HepG2 (cell line): ENCODE measurements around the gene QSER1. TPM values are rescaled to one million over a fixed set of nuclear protein-coding genes. Genes with fewer than 3 reads are reported as not detected.

Experiments
- ATAC-seq: fragments of 200-7000 bp; cut with Tn5 transposase; 3 replicates; pipeline ENCODE4 v1.9.1; 2020; ENCODE audit warnings: mild to moderate bottlenecking, moderate library complexity
- Bru-seq: library from RNA; stranded (reverse); fragments of 400-500 nt; gene quantifications from one replicate; lab custom pipeline; 2021; lab: Mats Ljungman, UMichigan
- BruChase-seq, 2 experiments: library from RNA; stranded (reverse); fragments of 400-500 nt; gene quantifications; one replicate each; lab custom pipeline; 2021; lab: Mats Ljungman, UMichigan
- BruUV-seq: library from RNA; stranded (reverse); fragments of 400-500 nt; replicated peaks from 2 replicates; lab custom pipeline; 2021; lab: Mats Ljungman, UMichigan
- CTCF ChIA-PET: fragments of 300-600 bp; formaldehyde crosslinking; extraction: SDS; loops from one replicate; lab custom pipeline; 2021; ENCODE audit warnings: low total read pairs, inconsistent platforms, low intra/inter-chr PET ratio; lab: Yijun Ruan, JAX
- POLR2A ChIA-PET: fragments of 350-600 bp; sonication (Branson Sonifier 250); formaldehyde crosslinking; loops from one replicate; lab custom pipeline; 2020; ENCODE audit warnings: antibody characterized with exemption, inconsistent platforms; lab: Yijun Ruan, JAX
- DNase-seq: peaks from one replicate; pipeline ENCODE4 v3.0.0-alpha.2; 2015; ENCODE audit warnings: low spot score
- FAIRE-seq: peaks from 3 replicates; lab custom pipeline; 2011; peaks lifted over from hg19 to GRCh38; lab: Jason Lieb, UNC
- H2AFZ ChIP-seq: one replicate; pipeline ENCODE4 v1.6.1; 2011; ENCODE audit warnings: low read length, inconsistent platforms
- H3K27ac ChIP-seq: fragments of 300-600 bp; 3 replicates; pipeline ENCODE4 v1.8.0; 2011; ENCODE audit warnings: mixed run types, mild to moderate bottlenecking, mixed read lengths, low read length, inconsistent platforms; ENCODE audit not compliant: insufficient read depth; ENCODE audit errors: extremely low read length
- H3K27me3 ChIP-seq, 2 experiments: fragments of 200-600 bp in 1 of 2; 2 replicates in 1 of 2; 3 replicates in 1 of 2; pipeline versions ENCODE4 v1.6.0 to v1.8.0; 2011; ENCODE audit warnings: low read length in 2 of 2, mild to moderate bottlenecking in 2 of 2, moderate library complexity in 2 of 2, inconsistent platforms in 1 of 2; ENCODE audit not compliant: insufficient read depth in 2 of 2, control insufficient read depth in 1 of 2
- H3K36me3 ChIP-seq, 2 experiments: fragments of 200-600 bp in 1 of 2; replicated peaks in 1 of 2; 2 replicates in 1 of 2; 3 replicates in 1 of 2; pipeline versions ENCODE4 v1.5.1 to v1.8.0; 2011; ENCODE audit warnings: low read length in 2 of 2, inconsistent platforms in 1 of 2; ENCODE audit not compliant: insufficient read depth in 2 of 2, control insufficient read depth in 1 of 2
- H3K4me1 ChIP-seq: 2 replicates; pipeline ENCODE4 v1.5.1; 2012; ENCODE audit warnings: low read length, inconsistent platforms; ENCODE audit not compliant: insufficient read depth
- H3K4me2 ChIP-seq: 2 replicates; pipeline ENCODE4 v1.6.0; 2011; ENCODE audit warnings: low read depth, low read length, inconsistent platforms
- H3K4me3 ChIP-seq, 3 experiments: fragments of 200-600 bp in 1 of 3; sonication (generic), shearing (Covaris generic) in 1 of 3; replicated peaks in 1 of 3; 2 replicates each; pipeline ENCODE4 v1.5.1; 2011 to 2016; ENCODE audit warnings: low read length in 3 of 3, inconsistent platforms in 2 of 3, low read depth in 2 of 3, mild to moderate bottlenecking in 2 of 3, control low read depth in 1 of 3, mixed read lengths in 1 of 3; ENCODE audit not compliant: insufficient read depth in 1 of 3
- H3K79me2 ChIP-seq: one replicate; pipeline ENCODE4 v1.6.1; 2011; ENCODE audit warnings: low read length, inconsistent platforms; ENCODE audit not compliant: insufficient read depth
- H3K9ac ChIP-seq: 2 replicates; pipeline ENCODE4 v1.6.0; 2011; ENCODE audit warnings: mild to moderate bottlenecking, low read depth, low read length, inconsistent platforms; ENCODE audit not compliant: insufficient read depth
- H3K9me3 ChIP-seq: 2 replicates; pipeline ENCODE4 v1.5.1; 2012; ENCODE audit warnings: mild to moderate bottlenecking, low read length
- H4K20me1 ChIP-seq: 2 replicates; pipeline ENCODE4 v1.6.0; 2011; ENCODE audit warnings: inconsistent platforms, mild to moderate bottlenecking, low read length, moderate library complexity; ENCODE audit not compliant: insufficient read depth
- CENPX ChIP-seq: sonication (generic); formaldehyde crosslinking; IDR thresholded peaks from 2 replicates; pipeline ENCODE4 v1.9.0; 2021; ENCODE audit warnings: mild to moderate bottlenecking, missing genetic modification reagents, moderate library complexity
- CREB1 ChIP-seq, 2 experiments: fragments of 450-650 bp in 1 of 2; IDR thresholded peaks; 2 replicates each; pipeline ENCODE4 v1.6.1; 2016 to 2017; ENCODE audit warnings: control low read depth in 1 of 2, mild to moderate bottlenecking in 1 of 2, missing compliant biosample characterization in 1 of 2, missing genetic modification characterization in 1 of 2
- IKZF1 ChIP-seq: fragments of 450-650 bp; IDR thresholded peaks from 2 replicates; pipeline ENCODE4 v1.7.1; 2016
- NAIF1 ChIP-seq: sonication (generic); formaldehyde crosslinking; IDR thresholded peaks from 2 replicates; pipeline ENCODE4 v1.5.0; 2020; ENCODE audit warnings: mild to moderate bottlenecking, missing genetic modification reagents, borderline replicate concordance
- RAD21 ChIP-seq: fragments of 450-650 bp; formaldehyde crosslinking; IDR thresholded peaks from 2 replicates; pipeline ENCODE4 v1.5.0; 2020; ENCODE audit warnings: mild to moderate bottlenecking
- SALL2 ChIP-seq: sonication (generic); formaldehyde crosslinking; IDR thresholded peaks from 2 replicates; pipeline ENCODE4 v1.8.1; 2023; ENCODE audit warnings: mild to moderate bottlenecking, missing genetic modification reagents, inconsistent platforms
- SNAPC2 ChIP-seq: sonication (generic); formaldehyde crosslinking; IDR thresholded peaks from 2 replicates; pipeline ENCODE4 v1.8.1; 2022; ENCODE audit warnings: mild to moderate bottlenecking, missing genetic modification reagents
- SRSF4 ChIP-seq: fragments of 200-400 bp; formaldehyde crosslinking; IDR thresholded peaks from one replicate; pipeline ENCODE4 v1.6.1; 2018; ENCODE audit warnings: mild to moderate bottlenecking, low read depth, low read length, moderate library complexity; ENCODE audit not compliant: poor library complexity, severe bottlenecking
- THAP11 ChIP-seq: IDR thresholded peaks from 2 replicates; pipeline ENCODE4 v1.6.1; 2016; ENCODE audit warnings: missing biosample characterization, missing genetic modification reagents
- TOE1 ChIP-seq: sonication (generic); formaldehyde crosslinking; IDR thresholded peaks from 2 replicates; pipeline ENCODE4 v1.4.0; 2020; ENCODE audit warnings: mild to moderate bottlenecking, missing genetic modification reagents
- ZMYM2 ChIP-seq: sonication (generic); formaldehyde crosslinking; IDR thresholded peaks from 2 replicates; pipeline ENCODE4 v1.8.0; 2022; ENCODE audit warnings: mild to moderate bottlenecking, missing genetic modification reagents
- ZMYM3 ChIP-seq: sonication (generic); formaldehyde crosslinking; IDR thresholded peaks from 2 replicates; pipeline ENCODE4 v1.5.1; 2020; ENCODE audit warnings: mild to moderate bottlenecking, missing genetic modification reagents
- ZNF550 ChIP-seq: sonication (generic); formaldehyde crosslinking; IDR thresholded peaks from 2 replicates; pipeline ENCODE4 v1.4.0; 2020; ENCODE audit warnings: mild to moderate bottlenecking, missing genetic modification reagents, borderline replicate concordance
- ZNF704 ChIP-seq: sonication (generic); formaldehyde crosslinking; IDR thresholded peaks from 2 replicates; pipeline ENCODE4 v1.8.1; 2023; ENCODE audit warnings: mild to moderate bottlenecking, inconsistent platforms, moderate library complexity, missing genetic modification reagents, borderline replicate concordance
- WGBS: methylation state at CpG from one replicate; pipeline ENCODE4 v1.1.6; 2017; ENCODE audit warnings: low lambda C conversion rate; 5-methylcytosine and 5-hydroxymethylcytosine counted together
- in situ Hi-C: cut with HindIII; loops from 2 replicates; pipeline ENCODE4 v1.10.0; 2017; ENCODE audit warnings: low pct_unique_long_range_greater_than_20kb; ENCODE audit not compliant: extremely low pct_ligation_motif_present
- intact Hi-C: fragments of 100-400 bp; cut with micrococcal nuclease; formaldehyde crosslinking; loops from one replicate; pipeline ENCODE4 v1.10.0; 2022; ENCODE audit not compliant: unreplicated experiment
- long read RNA-seq, 2 experiments: library from RNA in 1 of 2; library from polyadenylated mRNA in 1 of 2; stranded (forward) in 1 of 2; unstranded in 1 of 2; transcript quantifications; one replicate each; pipeline ENCODE4 v2.0.0, GENCODE V29; 2019 to 2022
- polyA minus RNA-seq, 3 experiments: library from RNA; depleted of rRNA, polyadenylated mRNA; stranded (reverse); fragments of >200 nt; gene quantifications; 2 replicates each; pipeline ENCODE4 v1.2.3, GENCODE V29; 2011; ENCODE audit warnings: low replicate concordance in 1 of 3
- polyA plus RNA-seq, 8 experiments: library from polyadenylated mRNA; depleted of rRNA in 3 of 8; stranded (reverse) in 7 of 8; unstranded in 1 of 8; fragments of >200 nt; fragmentation: Illumina TruSeq in 4 of 8; extraction: Trizol in 4 of 8; gene quantifications; 2 replicates each; pipeline versions ENCODE4 v1.2.1 to v1.2.3, GENCODE V29; 2011 to 2016; ENCODE audit warnings: low read depth in 4 of 8, missing spikeins in 1 of 8, mixed read lengths in 1 of 8; ENCODE audit not compliant: insufficient read depth in 1 of 8
- total RNA-seq, 5 experiments: library from RNA; depleted of rRNA; stranded (reverse); fragments of >200 nt; fragmentation: Illumina TruSeq; extraction: Trizol; gene quantifications; 2 replicates each; pipeline ENCODE4 v1.2.3, GENCODE V29; 2016; ENCODE audit warnings: low read depth in 1 of 5
- TF ChIP-seq, protein P1 (sequence below): sonication (generic); formaldehyde crosslinking; IDR thresholded peaks from 2 replicates; pipeline ENCODE4 v1.5.0; 2020; ENCODE audit warnings: missing genetic modification reagents, mild to moderate bottlenecking, borderline replicate concordance

Gene QSER1
- total RNA-seq (2016; rRNA removed; fragmentation: Illumina TruSeq; extraction: Trizol) (17.3 and 46.6 TPM in 2 replicates), polyA plus RNA-seq (2011; rRNA removed) (7.2 and 8.9 TPM in 2 replicates), polyA minus RNA-seq (2011; rRNA and poly(A)+ RNA removed; ENCODE audit: low replicate concordance) (33.0 and 71.4 TPM in 2 replicates), Bru-seq, nascent RNA (percentile 85 among the genes with signal in this experiment), BruChase-seq, experiment 1, labeled RNA remaining after a 6-hour chase (percentile 91 among the genes with signal in this experiment), BruChase-seq, experiment 2, labeled RNA remaining after a 2-hour chase (percentile 91 among the genes with signal in this experiment)
- total RNA-seq (2016; cell fraction: cytosol; rRNA removed; fragmentation: Illumina TruSeq; extraction: Trizol; ENCODE audit: low read depth): 4.8 and 5.0 TPM in 2 replicates
- total RNA-seq (2016; cell fraction: insoluble cytoplasmic fraction; rRNA removed; fragmentation: Illumina TruSeq; extraction: Trizol): 15.6 and 43.0 TPM in 2 replicates
- 22.5 and 28.8 TPM in 2 replicates for total RNA-seq (2016; cell fraction: membrane; rRNA removed; fragmentation: Illumina TruSeq; extraction: Trizol)
- total RNA-seq (2016; cell fraction: nucleus; rRNA removed; fragmentation: Illumina TruSeq; extraction: Trizol): 34.3 and 37.9 TPM in 2 replicates
- polyA plus RNA-seq (2011; cell fraction: cytosol; rRNA removed): 3.4 and 6.2 TPM in 2 replicates
- polyA plus RNA-seq (2011; cell fraction: nucleus; rRNA removed): 9.4 and 9.5 TPM in 2 replicates
- 10.3 and 11.4 TPM in 2 replicates for polyA plus RNA-seq (2012)
- 0.72 and 0.80 TPM in 2 replicates for polyA plus RNA-seq (2016; cell fraction: cytosol; fragmentation: Illumina TruSeq; extraction: Trizol; ENCODE audit: low read depth)
- polyA plus RNA-seq (2016; cell fraction: insoluble cytoplasmic fraction; fragmentation: Illumina TruSeq; extraction: Trizol; ENCODE audit: low read depth): 23.3 and 24.6 TPM in 2 replicates
- 3.3 and 4.0 TPM in 2 replicates for polyA plus RNA-seq (2016; cell fraction: membrane; fragmentation: Illumina TruSeq; extraction: Trizol; ENCODE audit: low read depth)
- polyA plus RNA-seq (2016; cell fraction: nucleus; fragmentation: Illumina TruSeq; extraction: Trizol; ENCODE audit: insufficient read depth, low read depth): 22.8 and 23.9 TPM in 2 replicates
- 26.7 and 34.0 TPM in 2 replicates for polyA minus RNA-seq (2011; cell fraction: cytosol; rRNA and poly(A)+ RNA removed)
- polyA minus RNA-seq (2011; cell fraction: nucleus; rRNA and poly(A)+ RNA removed): 50.7 and 52.3 TPM in 2 replicates
- long read RNA-seq, experiment 1, partial matches to known transcripts: 1 of 2 reads
- long read RNA-seq, experiment 1, other reads (novel, unspliced or antisense): 1 of 2 reads
- long read RNA-seq, experiment 2, full-length matches to known transcripts: 3 of 29 reads
- long read RNA-seq, experiment 2, partial matches to known transcripts: 0 of 29 reads
- long read RNA-seq, experiment 2, other reads (novel, unspliced or antisense): 26 of 29 reads

GRCh38 chr11:32892355-32893092, at the start of gene QSER1:
TSS of gene QSER1 (plus strand) at chr11:32892811. CDS start at chr11:32893126, 315 bp downstream.
- 0% methylated on average over 2 of the region's 91 CpGs for WGBS
- FAIRE-seq: no peak
- CTCF ChIA-PET: no interaction called here
- H3K9ac ChIP-seq: peak within 1 kb of the TSS; percentile 97
- H3K27me3 ChIP-seq: peaks cover 0 to 3% of the 10 kb centered on the region in 2 experiments; a peak in 1 of 5 replicates
- no peaks in the 10 kb centered on the region for H4K20me1 ChIP-seq
- H3K27ac ChIP-seq: peak within 1 kb of the TSS; percentile 92
- POLR2A ChIA-PET: interaction anchor here (0.5 to 1.4 kb wide), 3 partner anchors 10 to 1184 kb away, joined by 3 read pairs; partner anchors contain the start of gene TCP11L1
- peak within 1 kb of the TSS; percentile 37 for H2AFZ ChIP-seq
- H3K79me2 ChIP-seq: peaks cover 41% of the 10 kb centered on the region
- peak within 1 kb of the TSS; percentile 73 to 98 (median 93) for H3K4me3 ChIP-seq
- H3K4me1 ChIP-seq: peaks cover 24% of the 10 kb centered on the region
- in situ Hi-C loops: no loop called here
- H3K4me2 ChIP-seq: peak within 1 kb of the TSS; percentile 76
- no TSS peak for BruUV-seq
- intact Hi-C loops: loop anchor here (1.0 to 5.0 kb wide), 2 partner anchors 123 to 270 kb away; partner anchors contain the start of genes CSTF3 and DEPDC7
- H3K36me3 ChIP-seq: no peaks in the 10 kb centered on the region; a peak in 1 of 5 replicates
- peak; percentile 77 for ATAC-seq
- no peaks in the 10 kb centered on the region for H3K9me3 ChIP-seq
- peak; percentile 35 for DNase-seq
- TF ChIP-seq ZMYM2: no peak
- TF ChIP-seq SNAPC2 (CRISPR knock-in tag): no peak
- no peak for TF ChIP-seq CREB1 (IDR thresholded peaks at IDR 0.05)
- TF ChIP-seq CREB1 (CRISPR knock-in tag; IDR thresholded peaks at IDR 0.05): no peak
- 0 out of 2 replicates have a peak, but pooled peaks have one; percentile 64 for TF ChIP-seq SALL2 (CRISPR knock-in tag)
- TF ChIP-seq ZMYM3 (CRISPR knock-in tag): no peak
- TF ChIP-seq CENPX (CRISPR knock-in tag): no peak
- no peak for TF ChIP-seq ZNF550 (CRISPR knock-in tag)
- no peak for TF ChIP-seq SRSF4
- TF ChIP-seq IKZF1: no peak
- TF ChIP-seq TOE1 (CRISPR knock-in tag): 0 out of 2 replicates have a peak, but pooled peaks have one; percentile 16
- TF ChIP-seq, protein P1, sequence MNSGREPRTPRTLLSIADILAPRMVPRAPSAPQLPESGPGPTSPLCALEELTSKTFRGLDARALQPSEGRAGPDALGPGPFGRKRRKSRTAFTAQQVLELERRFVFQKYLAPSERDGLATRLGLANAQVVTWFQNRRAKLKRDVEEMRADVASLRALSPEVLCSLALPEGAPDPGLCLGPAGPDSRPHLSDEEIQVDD: no peak
- TF ChIP-seq NAIF1 (CRISPR knock-in tag): peak; percentile 12; the same call in 1 of the 2 replicates
- TF ChIP-seq RAD21 (CRISPR knock-in tag): peak; percentile 50; the same call in 1 of the 2 replicates
- TF ChIP-seq ZNF704 (CRISPR knock-in tag): 0 out of 2 replicates have a peak, but pooled peaks have one; percentile 63
- peak; percentile 63 for TF ChIP-seq THAP11 (CRISPR knock-in tag)
